DOHH2 (cell line): ENCODE data around the gene SYT7.

Experiments
- H3F3A ChIP-seq: fragments of 200-600 bp; sonication (generic), shearing (Covaris generic); 2 replicates; pipeline ENCODE4 v1.6.0; 2016; ENCODE audit warnings: antibody characterized with exemption, mild to moderate bottlenecking; ENCODE audit not compliant: control insufficient read depth, insufficient read depth
- H3K27ac ChIP-seq: fragments of 200-600 bp; sonication (generic); 2 replicates; pipeline ENCODE4 v1.5.1; 2014; ENCODE audit warnings: low read depth, mild to moderate bottlenecking, low read length, moderate library complexity
- H3K27me3 ChIP-seq: fragments of 200-600 bp; sonication (generic); 2 replicates; pipeline ENCODE4 v1.6.1; 2014; ENCODE audit warnings: mild to moderate bottlenecking, low read length, mixed read lengths; ENCODE audit not compliant: control insufficient read depth
- H3K36me3 ChIP-seq: fragments of 200-600 bp; sonication (generic); 2 replicates; pipeline ENCODE4 v1.6.1; 2014; ENCODE audit warnings: mild to moderate bottlenecking, low read length, moderate library complexity, mixed read lengths; ENCODE audit not compliant: control insufficient read depth
- H3K4me1 ChIP-seq: fragments of 200-600 bp; sonication (generic); 2 replicates; pipeline ENCODE4 v1.6.1; 2014; ENCODE audit warnings: mild to moderate bottlenecking, low read length, mixed read lengths; ENCODE audit not compliant: control insufficient read depth
- H3K4me2 ChIP-seq: fragments of 200-600 bp; sonication (generic); 2 replicates; pipeline ENCODE4 v1.6.0; 2014; ENCODE audit warnings: mild to moderate bottlenecking, low read length, moderate library complexity
- H3K4me3 ChIP-seq: fragments of 200-600 bp; sonication (generic); 2 replicates; pipeline ENCODE4 v1.5.1; 2014; ENCODE audit warnings: mild to moderate bottlenecking, low read length, mixed read lengths
- H3K79me2 ChIP-seq: fragments of 200-600 bp; sonication (generic); 2 replicates; pipeline ENCODE4 v1.6.1; 2014; ENCODE audit warnings: mild to moderate bottlenecking, low read length, mixed read lengths; ENCODE audit not compliant: control insufficient read depth
- H3K9me2 ChIP-seq: fragments of 200-600 bp; sonication (generic); replicated peaks from 2 replicates; pipeline ENCODE4 v1.6.1; 2014; ENCODE audit warnings: mild to moderate bottlenecking, low read length, mixed read lengths; ENCODE audit not compliant: control insufficient read depth
- H3K9me3 ChIP-seq: fragments of 200-600 bp; sonication (generic); 2 replicates; pipeline ENCODE4 v1.6.1; 2014; ENCODE audit warnings: antibody characterized with exemption, low read length, mixed read lengths; ENCODE audit not compliant: control insufficient read depth, insufficient read depth
- H4K20me1 ChIP-seq: fragments of 200-600 bp; sonication (generic); 2 replicates; pipeline ENCODE4 v1.6.0; 2014; ENCODE audit warnings: low read depth, mild to moderate bottlenecking, antibody characterized with exemption, low read length, moderate library complexity; ENCODE audit not compliant: control insufficient read depth, insufficient read depth
- EZH2phosphoT487 ChIP-seq: fragments of 200-600 bp; sonication (generic); IDR thresholded peaks from 2 replicates; pipeline ENCODE4 v1.6.1; 2017; ENCODE audit warnings: borderline replicate concordance, mild to moderate bottlenecking, antibody characterized with exemption, low read length, moderate library complexity, mixed read lengths
- TF ChIP-seq, protein P1 (sequence below): fragments of 200-600 bp; sonication (generic); IDR thresholded peaks from one replicate; pipeline ENCODE4 v1.5.1; 2014; ENCODE audit warnings: antibody characterized with exemption, mild to moderate bottlenecking, low read depth, low read length; ENCODE audit not compliant: poor library complexity, severe bottlenecking

The SYT7 gene

GRCh38 chr11:61555051-61555969, 25.6 kb downstream of the SYT7 start:
- H4K20me1 ChIP-seq = no peaks in the 10 kb centered on the region
- peaks cover 3% of the 10 kb centered on the region; the same call in 1 of the 2 replicates for H3K27me3 ChIP-seq
- no peaks in the 10 kb centered on the region for H3K79me2 ChIP-seq
- no peak overlapping the region for H3K4me3 ChIP-seq
- no peaks in the 10 kb centered on the region for H3K9me3 ChIP-seq
- no peaks in the 10 kb centered on the region for H3F3A ChIP-seq
- no peaks in the 10 kb centered on the region for H3K9me2 ChIP-seq
- TF ChIP-seq EZH2phosphoT487 = no peak
- TF ChIP-seq, protein P1, sequence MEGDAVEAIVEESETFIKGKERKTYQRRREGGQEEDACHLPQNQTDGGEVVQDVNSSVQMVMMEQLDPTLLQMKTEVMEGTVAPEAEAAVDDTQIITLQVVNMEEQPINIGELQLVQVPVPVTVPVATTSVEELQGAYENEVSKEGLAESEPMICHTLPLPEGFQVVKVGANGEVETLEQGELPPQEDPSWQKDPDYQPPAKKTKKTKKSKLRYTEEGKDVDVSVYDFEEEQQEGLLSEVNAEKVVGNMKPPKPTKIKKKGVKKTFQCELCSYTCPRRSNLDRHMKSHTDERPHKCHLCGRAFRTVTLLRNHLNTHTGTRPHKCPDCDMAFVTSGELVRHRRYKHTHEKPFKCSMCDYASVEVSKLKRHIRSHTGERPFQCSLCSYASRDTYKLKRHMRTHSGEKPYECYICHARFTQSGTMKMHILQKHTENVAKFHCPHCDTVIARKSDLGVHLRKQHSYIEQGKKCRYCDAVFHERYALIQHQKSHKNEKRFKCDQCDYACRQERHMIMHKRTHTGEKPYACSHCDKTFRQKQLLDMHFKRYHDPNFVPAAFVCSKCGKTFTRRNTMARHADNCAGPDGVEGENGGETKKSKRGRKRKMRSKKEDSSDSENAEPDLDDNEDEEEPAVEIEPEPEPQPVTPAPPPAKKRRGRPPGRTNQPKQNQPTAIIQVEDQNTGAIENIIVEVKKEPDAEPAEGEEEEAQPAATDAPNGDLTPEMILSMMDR = no peak
- no peaks in the 10 kb centered on the region for H3K4me1 ChIP-seq
- no peak overlapping the region for H3K4me2 ChIP-seq
- H3K27ac ChIP-seq = no peak overlapping the region
- no peaks in the 10 kb centered on the region for H3K36me3 ChIP-seq

DNA sequence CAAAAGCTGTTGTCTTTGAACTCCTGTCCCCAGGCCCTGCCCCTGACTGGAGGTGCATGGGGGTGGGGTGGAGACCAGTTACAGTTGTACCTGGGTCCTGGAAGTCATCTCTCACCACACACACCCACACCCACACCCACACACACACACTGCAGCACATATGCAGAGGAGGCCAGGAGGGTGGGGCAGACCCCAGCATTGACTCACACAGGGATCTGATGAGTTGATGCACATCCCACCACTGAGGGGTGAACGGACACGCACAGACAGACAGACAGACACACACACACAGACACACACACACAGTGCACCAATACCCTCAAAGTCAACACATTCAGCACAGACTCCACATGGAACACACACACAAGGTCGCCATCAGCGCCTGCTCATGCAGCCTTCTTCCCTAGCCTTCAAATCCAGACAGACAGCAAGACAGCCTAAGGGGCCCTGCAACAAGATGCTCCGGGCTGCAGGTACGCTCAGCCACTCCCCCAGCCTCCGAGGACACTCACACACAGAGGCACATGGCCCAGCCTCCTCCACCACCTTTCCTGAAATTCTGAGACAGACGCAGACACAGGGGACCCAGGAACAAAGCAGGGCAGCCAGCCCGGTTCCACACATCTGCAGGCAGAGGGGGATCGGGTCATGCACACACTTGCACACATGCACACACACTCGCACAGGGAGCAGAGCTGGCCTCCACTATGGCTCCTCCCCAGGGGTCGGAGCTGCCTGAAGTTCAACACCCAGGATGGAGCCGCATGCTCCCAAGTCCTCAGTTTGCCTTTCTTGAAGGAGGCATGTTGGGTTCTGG, 26.5 kb downstream of the SYT7 start:
- no peaks in the 10 kb centered on the region for H3K79me2 ChIP-seq
- H3K9me3 ChIP-seq = no peaks in the 10 kb centered on the region
- no peaks in the 10 kb centered on the region for H3K36me3 ChIP-seq
- no peak overlapping the region for H3K4me3 ChIP-seq
- no peaks in the 10 kb centered on the region for H3K9me2 ChIP-seq
- no peaks in the 10 kb centered on the region for H3F3A ChIP-seq
- H3K4me2 ChIP-seq = no peak overlapping the region
- no peak overlapping the region for H3K27ac ChIP-seq
- no peaks in the 10 kb centered on the region for H3K4me1 ChIP-seq
- TF ChIP-seq, protein P1 = no peak
- TF ChIP-seq EZH2phosphoT487 = no peak
- no peaks in the 10 kb centered on the region for H4K20me1 ChIP-seq
- H3K27me3 ChIP-seq = peaks cover 3% of the 10 kb centered on the region; the same call in 1 of the 2 replicates

DNA sequence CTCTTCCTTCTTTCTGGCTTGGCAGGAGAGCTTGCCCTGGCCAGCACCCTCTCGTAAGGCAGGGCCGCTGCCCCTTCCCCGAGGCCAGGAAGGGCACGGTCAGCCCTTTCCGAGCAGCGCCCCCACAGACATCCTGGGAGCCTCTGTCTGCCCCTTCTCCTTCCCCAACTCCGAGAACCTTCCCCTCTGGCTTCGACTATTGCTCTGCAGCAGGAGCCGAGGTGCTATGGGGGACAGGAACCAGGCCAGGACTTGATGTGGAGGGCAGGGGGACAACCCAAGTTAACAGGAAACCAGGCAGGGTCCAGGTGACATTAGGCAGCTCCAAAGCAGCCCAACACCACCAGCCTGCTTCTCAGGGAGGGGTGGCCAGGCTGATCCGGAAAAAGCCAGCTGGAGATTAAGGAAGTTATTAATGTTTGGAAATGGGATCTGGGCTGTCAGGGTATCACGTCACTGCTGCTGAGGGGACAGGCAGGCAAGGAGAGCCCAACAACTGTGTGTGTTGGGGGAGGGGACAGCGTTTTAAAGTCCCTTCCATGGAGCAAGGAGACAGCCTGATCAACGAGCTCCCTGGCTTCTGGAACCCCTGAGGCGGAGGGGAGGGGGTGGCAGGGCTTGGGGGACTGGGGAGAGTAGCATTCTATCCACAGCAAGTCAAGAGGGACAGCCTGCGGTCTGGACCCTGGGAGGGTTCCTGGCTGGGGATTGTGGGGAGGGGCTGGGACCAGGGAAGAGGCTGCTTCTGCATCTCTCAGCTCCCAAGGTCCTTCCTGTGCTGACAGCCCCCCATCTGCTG, 27.3 kb downstream of the SYT7 start:
- H3K4me2 ChIP-seq = no peak overlapping the region
- no peak overlapping the region for H3K27ac ChIP-seq
- H4K20me1 ChIP-seq = no peaks in the 10 kb centered on the region

More for the DNA sequence above, 27.3 kb downstream of the SYT7 start:
- H3F3A ChIP-seq = no peaks in the 10 kb centered on the region
- H3K9me2 ChIP-seq = no peaks in the 10 kb centered on the region
- no peaks in the 10 kb centered on the region for H3K9me3 ChIP-seq
- no peaks in the 10 kb centered on the region for H3K79me2 ChIP-seq
- no peak for TF ChIP-seq EZH2phosphoT487
- TF ChIP-seq, protein P1 = no peak
- no peaks in the 10 kb centered on the region for H3K36me3 ChIP-seq
- no peak overlapping the region for H3K4me3 ChIP-seq
- peaks cover 3% of the 10 kb centered on the region; the same call in 1 of the 2 replicates for H3K27me3 ChIP-seq
- no peaks in the 10 kb centered on the region for H3K4me1 ChIP-seq
